HG03575 (cell line): Measurements from ENCODE around the gene GARNL3.

Experiments
- ATAC-seq: cut with Tn5 transposase; IDR thresholded peaks from one replicate; pipeline ENCODE4 v1.9.1; 2021; ENCODE audit not compliant: unreplicated experiment, insufficient number of reproducible peaks, low FRiP score; ENCODE audit errors: extremely low read depth

The GARNL3 gene

DNA sequence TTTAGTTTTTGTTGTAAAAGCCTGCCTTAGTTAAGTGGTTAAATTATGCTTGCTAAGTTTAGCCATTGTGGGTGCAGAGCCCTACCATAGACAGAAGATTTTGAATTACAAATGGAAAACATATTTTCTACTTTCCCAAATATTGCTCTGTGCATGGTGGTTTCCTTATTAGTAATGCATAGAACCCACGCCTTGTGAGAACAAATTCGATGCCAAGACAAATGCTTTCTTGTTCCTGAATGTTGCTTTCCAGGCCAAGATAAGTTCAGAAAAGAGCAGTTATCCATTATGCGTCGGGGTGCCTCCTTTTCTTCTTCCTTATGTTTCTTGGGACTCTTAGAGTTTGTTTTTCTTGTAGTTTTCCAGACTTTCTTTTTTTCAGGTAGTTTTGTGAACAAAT, 31.0 kb upstream of the GARNL3 start:
- no peak for ATAC-seq

GRCh38 chr9:127233989-127234388, 30.6 kb upstream of the GARNL3 start:
- ATAC-seq, result no peak

DNA sequence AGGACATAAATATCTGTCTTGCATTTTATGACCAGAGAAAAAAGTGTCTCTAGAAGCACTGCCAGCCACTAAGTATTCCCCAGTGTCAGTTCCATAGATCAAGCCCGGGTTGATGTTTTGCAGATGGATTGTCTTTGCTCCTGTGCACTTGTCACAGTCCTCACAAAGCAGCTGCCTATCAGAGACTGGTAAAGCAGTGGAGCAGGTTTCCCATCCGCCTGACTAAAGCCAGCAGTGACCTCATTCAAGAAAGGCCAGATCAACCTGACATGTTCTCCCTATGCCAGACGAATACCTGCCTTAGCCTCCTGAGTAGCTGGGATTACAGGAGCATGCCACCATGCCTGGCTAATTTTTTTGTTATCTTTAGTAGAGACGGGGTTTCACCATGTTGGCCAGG, 26.8 kb upstream of the GARNL3 start:
- no peak for ATAC-seq

DNA sequence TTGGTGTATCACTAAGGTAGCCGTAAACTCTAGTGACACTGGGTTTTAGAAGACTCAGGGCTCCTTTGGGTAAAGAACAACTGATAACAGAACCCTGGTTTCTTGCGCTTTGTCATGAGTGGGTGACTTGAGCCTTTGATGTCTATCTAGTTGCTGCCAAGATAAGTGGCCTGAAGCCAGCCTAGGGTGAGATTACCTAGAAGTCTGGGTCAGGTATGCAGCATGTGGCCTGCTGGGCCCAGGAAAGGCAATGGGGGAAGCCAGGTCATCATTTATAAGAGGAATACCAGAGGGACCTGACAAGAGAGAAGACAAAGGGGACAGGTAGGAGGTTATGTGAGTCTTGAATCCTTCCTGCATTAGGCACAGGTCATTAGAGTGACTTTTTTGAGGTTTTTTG, 23.2 kb upstream of the GARNL3 start:
- no peak for ATAC-seq

GRCh38 chr9:127244609-127245601, 19.7 kb upstream of the GARNL3 start:
- no peak for ATAC-seq

- no peak for ATAC-seq
These were observed 18.9 kb upstream of the GARNL3 start for GRCh38 chr9:127245637-127246164.

GRCh38 chr9:127248241-127248640, 16.3 kb upstream of the GARNL3 start:
- no peak for ATAC-seq

- no peak for ATAC-seq
These were observed 14.7 kb upstream of the GARNL3 start for GRCh38 chr9:127249877-127250276.

DNA sequence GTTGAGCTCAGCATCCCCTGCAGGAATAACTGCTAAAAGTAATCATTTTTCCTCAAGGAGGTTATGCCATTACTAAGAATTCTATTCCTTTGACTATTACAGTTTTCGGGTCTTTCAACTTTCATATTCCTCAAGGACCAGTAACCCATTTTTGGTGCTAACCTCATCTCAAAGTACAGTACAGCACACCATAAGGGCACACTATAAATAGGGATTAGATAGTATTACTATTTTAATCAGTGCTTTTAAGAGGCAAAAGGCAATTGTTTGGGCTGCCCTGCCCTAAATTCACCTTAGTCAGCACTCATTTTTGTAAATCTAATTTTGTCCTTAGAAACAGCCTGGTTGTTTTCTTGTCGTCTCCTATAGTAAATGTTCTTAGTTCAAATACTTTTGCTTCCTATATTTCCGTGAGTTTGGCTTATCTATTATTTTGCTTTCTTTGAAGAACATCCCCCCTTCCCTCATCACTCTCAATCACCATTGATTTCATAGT, 13.6 kb upstream of the GARNL3 start:
- no peak for ATAC-seq

- no peak for ATAC-seq
These were observed 11.9 kb upstream of the GARNL3 start for GRCh38 chr9:127252410-127253318.

- ATAC-seq, result no peak
These were observed 11.1 kb upstream of the GARNL3 start for GRCh38 chr9:127253446-127253845.

DNA sequence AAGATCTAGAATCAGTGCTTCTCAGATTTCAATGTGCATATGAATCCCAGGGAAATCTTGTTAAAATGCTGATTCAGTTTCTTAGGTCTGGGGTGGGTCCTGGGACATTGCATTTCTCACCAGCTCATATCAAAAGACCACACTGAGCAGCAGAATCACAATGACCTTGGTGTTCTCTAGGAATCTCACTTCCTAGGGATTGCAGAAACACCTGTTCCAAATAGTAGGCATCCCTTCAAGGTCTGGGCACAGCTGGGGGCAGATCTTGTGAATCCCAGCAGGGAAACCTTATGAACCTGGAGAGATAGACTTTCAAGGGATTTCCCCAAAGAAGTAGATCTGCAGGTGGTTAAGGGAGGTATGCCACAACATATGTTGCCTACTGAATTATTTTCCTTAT, 8.9 kb upstream of the GARNL3 start:
- ATAC-seq, result no peak

DNA sequence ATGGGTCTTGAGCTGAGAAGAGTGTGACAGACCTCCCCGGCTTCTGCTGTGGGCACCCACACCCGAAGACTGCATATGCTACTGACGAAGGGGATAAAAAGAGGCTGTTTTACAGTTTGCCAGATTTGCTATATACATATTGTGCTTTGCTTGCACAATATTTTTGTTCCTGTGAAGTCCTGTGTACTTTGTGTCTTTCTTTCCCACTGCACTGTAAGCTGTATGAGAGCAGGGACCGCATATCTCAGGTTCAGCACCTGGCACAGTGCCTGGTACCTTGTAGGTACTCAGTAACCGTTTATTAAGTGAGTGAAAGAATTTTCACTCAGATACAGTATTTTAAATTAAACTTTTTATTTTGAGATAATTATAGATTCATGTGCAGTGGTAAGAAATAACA, 8.2 kb upstream of the GARNL3 start:
- no peak for ATAC-seq

GRCh38 chr9:127258606-127259471, 5.7 kb upstream of the GARNL3 start:
- ATAC-seq, result no peak

DNA sequence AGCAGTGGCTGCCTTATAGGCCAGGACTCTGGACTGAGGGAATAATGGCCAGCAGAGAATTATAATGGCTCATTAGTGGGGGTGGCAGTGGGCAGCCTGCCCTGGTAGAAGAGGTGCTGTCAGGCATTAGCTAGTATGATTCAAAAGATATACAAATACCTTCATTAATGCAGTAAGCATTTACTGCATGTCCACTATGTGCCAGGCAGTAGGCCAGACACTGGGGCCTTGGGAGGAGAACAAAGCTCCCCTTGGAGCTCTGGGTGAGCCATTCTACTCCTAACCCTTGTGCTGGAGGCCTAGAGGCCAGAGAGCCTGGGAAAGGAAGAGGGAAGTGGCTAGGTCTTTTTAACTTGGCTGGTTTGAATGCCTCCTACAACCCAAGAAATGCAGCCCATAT, 2.0 kb upstream of the GARNL3 start:
- no peak for ATAC-seq

GRCh38 chr9:127263237-127263636, 1.3 kb upstream of the GARNL3 start:
- no peak for ATAC-seq

GRCh38 chr9:127263664-127264063, 910 bp upstream of the GARNL3 start:
- ATAC-seq, result no peak

GRCh38 chr9:127267793-127268525, 3.4 kb downstream of the GARNL3 start:
- ATAC-seq, result no peak
